HEK293T (cell line): Measurements from ENCODE around the gene TMEM9B.

Experiments
- ARNT ChIP-seq: fragments of 450-650 bp; IDR thresholded peaks from 2 replicates; pipeline ENCODE4 v1.6.1; 2017; ENCODE audit warnings: mild to moderate bottlenecking
- BHLHE40 ChIP-seq: fragments of 450-650 bp; IDR thresholded peaks from 2 replicates; pipeline ENCODE4 v1.6.1; 2016; ENCODE audit warnings: mild to moderate bottlenecking, moderate library complexity, borderline replicate concordance
- ELF4 ChIP-seq: fragments of 450-650 bp; IDR thresholded peaks from 2 replicates; pipeline ENCODE4 v1.6.1; 2017; ENCODE audit warnings: antibody characterized with exemption
- FOXA1 ChIP-seq: fragments of 450-650 bp; IDR thresholded peaks from 2 replicates; pipeline ENCODE4 v1.6.1; 2016; ENCODE audit warnings: mild to moderate bottlenecking
- FOXM1 ChIP-seq: fragments of 450-650 bp; IDR thresholded peaks from 2 replicates; pipeline ENCODE4 v1.6.1; 2017; ENCODE audit warnings: mild to moderate bottlenecking, borderline replicate concordance
- HDGF ChIP-seq: fragments of 450-650 bp; IDR thresholded peaks from 2 replicates; pipeline ENCODE4 v1.6.1; 2017; ENCODE audit warnings: antibody characterized with exemption, borderline replicate concordance
- L3MBTL2 ChIP-seq: fragments of 450-650 bp; conservative IDR thresholded peaks from 2 replicates; pipeline ENCODE4 v1.6.1; 2016; ENCODE audit warnings: mild to moderate bottlenecking
- LEF1 ChIP-seq: fragments of 450-650 bp; IDR thresholded peaks from 2 replicates; pipeline ENCODE4 v1.6.1; 2017; ENCODE audit warnings: mild to moderate bottlenecking, borderline replicate concordance
- NFRKB ChIP-seq: fragments of 450-650 bp; IDR thresholded peaks from 2 replicates; pipeline ENCODE4 v1.6.1; 2016; ENCODE audit warnings: mild to moderate bottlenecking, moderate library complexity
- SP1 ChIP-seq: fragments of 450-650 bp; IDR thresholded peaks from 2 replicates; pipeline ENCODE4 v1.6.1; 2017
- SUZ12 ChIP-seq: fragments of 450-650 bp; IDR thresholded peaks from 2 replicates; pipeline ENCODE4 v1.6.1; 2016; ENCODE audit warnings: mild to moderate bottlenecking
- ZNF384 ChIP-seq: fragments of 450-650 bp; IDR thresholded peaks from 2 replicates; pipeline ENCODE4 v1.6.1; 2016

- TF ChIP-seq ELF4 (no peak), LEF1 (no peak), FOXM1 (no peak), SUZ12 (no peak), SP1 (no peak), HDGF (no peak), FOXA1 (no peak), ARNT (no peak), NFRKB (no peak), L3MBTL2 (no peak), BHLHE40 (no peak), ZNF384 (no peak)
Measured at GRCh38 chr11:8907116-8907515, 57.1 kb downstream of the TMEM9B start.
